Left lung (tissue), 10 donors: ENCODE measurements around the gene PTPN6. TPM values are rescaled to one million over a fixed set of nuclear protein-coding genes. Genes with fewer than 3 reads are reported as not detected.
A peak's percentile ranks its signal among the peaks of the same experiment; 100 is the strongest.

Experiments
- ATAC-seq: fragments of 200-7000 bp; cut with Tn5 transposase; one replicate; pipeline ENCODE4 v1.9.1; 2020; ENCODE audit warnings: moderate library complexity
- DNase-seq, 4 donors: peaks; one replicate each; pipeline ENCODE4 v3.0.0-alpha.2; 2013 to 2020
- H3K27ac ChIP-seq, 2 donors: fragments of 200-600 bp; sonication (generic) in 1 of 2; one replicate each; pipeline versions ENCODE4 v1.5.0 to v1.8.0; 2020 to 2021
- H3K27me3 ChIP-seq, 2 donors: fragments of 200-600 bp; sonication (generic) in 1 of 2; one replicate each; pipeline versions ENCODE4 v1.5.0 to v1.8.0; 2020 to 2021
- H3K36me3 ChIP-seq, 2 donors: fragments of 200-600 bp; sonication (generic) in 1 of 2; one replicate each; pipeline versions ENCODE4 v1.5.0 to v1.8.0; 2020 to 2021
- H3K4me1 ChIP-seq, 2 donors: fragments of 200-600 bp; one replicate each; pipeline ENCODE4 v1.8.0; 2021
- H3K4me3 ChIP-seq, 2 donors: fragments of 200-600 bp; sonication (generic) in 1 of 2; one replicate each; pipeline versions ENCODE4 v1.5.0 to v1.8.0; 2020 to 2021; ENCODE audit warnings: mild to moderate bottlenecking in 1 of 2
- H3K9me3 ChIP-seq, 2 donors: fragments of 200-600 bp; sonication (generic) in 1 of 2; one replicate each; pipeline versions ENCODE4 v1.5.0 to v1.8.0; 2020 to 2021
- intact Hi-C, 2 donors: fragments of 100-400 bp; cut with DNase I; formaldehyde crosslinking; loops; one replicate each; pipeline versions ENCODE4 v1.11.2 to v1.14.2; 2022
- polyA plus RNA-seq, 6 donors: library from polyadenylated mRNA; unstranded; fragments of 120-200 nt; gene quantifications; one replicate each; pipeline ENCODE4 v1.2.1, GENCODE V29; 2013; ENCODE audit not compliant: insufficient read length in 6 of 6
- total RNA-seq, 2 donors: library from RNA; stranded (reverse); fragmentation: NEBNext Ultra II Directional; extraction: Animal tissue kit (Norgen Biotek cat#: 25700); gene quantifications; one replicate each; pipeline ENCODE4 v1.2.1, GENCODE V29; 2021
- TF ChIP-seq, protein P1 (sequence below), 2 donors: fragments of 200-600 bp; sonication (generic) in 1 of 2; IDR thresholded peaks; one replicate each; pipeline versions ENCODE4 v1.5.0 to v1.8.0; 2021; ENCODE audit warnings: antibody characterized with exemption in 2 of 2
- donor health status: DM: no; HTN: yes; CAD: no.
- donor health status: DM: no; HTN: no; CAD: no.

Gene PTPN6
- total and polyA plus RNA-seq, 8 donors: 17.4 to 145 (median 19.6) TPM

DNA sequence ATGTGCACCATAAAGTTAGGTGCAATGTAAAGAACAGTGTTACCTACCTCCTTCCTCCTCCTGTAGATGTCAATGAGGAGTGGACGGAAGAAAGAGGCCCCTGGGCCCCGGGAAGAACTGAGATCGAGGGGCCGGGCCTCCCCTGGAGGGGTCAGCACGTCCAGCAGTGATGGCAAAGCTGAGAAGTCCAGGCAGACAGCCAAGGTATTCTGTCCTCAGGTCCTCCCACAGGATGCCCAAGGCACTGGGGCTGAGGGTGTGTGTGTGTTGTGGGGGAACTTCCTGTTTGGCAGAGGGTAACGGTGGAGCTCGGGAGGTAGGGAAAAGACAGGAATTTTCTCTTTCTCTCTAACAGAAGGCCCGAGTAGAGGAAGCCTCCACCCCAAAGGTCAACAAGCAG is 17.0 kb upstream of the PTPN6 start:
- ATAC-seq (no peak), DNase-seq (peak in 1 of 4 donors; percentile 52)
- intact Hi-C loops: no loop called here
- peaks cover 37 to 88% of the 10 kb centered on the region in 2 donors for H3K4me1 ChIP-seq
- H3K4me3 ChIP-seq: no peak overlapping the region
- H3K27me3 ChIP-seq: peaks cover 0 to under 1% of the 10 kb centered on the region in 2 donors
- H3K9me3 ChIP-seq: no peaks in the 10 kb centered on the region
- peak overlapping the region; percentile 39 to 53 for H3K27ac ChIP-seq
- TF ChIP-seq, protein P1, sequence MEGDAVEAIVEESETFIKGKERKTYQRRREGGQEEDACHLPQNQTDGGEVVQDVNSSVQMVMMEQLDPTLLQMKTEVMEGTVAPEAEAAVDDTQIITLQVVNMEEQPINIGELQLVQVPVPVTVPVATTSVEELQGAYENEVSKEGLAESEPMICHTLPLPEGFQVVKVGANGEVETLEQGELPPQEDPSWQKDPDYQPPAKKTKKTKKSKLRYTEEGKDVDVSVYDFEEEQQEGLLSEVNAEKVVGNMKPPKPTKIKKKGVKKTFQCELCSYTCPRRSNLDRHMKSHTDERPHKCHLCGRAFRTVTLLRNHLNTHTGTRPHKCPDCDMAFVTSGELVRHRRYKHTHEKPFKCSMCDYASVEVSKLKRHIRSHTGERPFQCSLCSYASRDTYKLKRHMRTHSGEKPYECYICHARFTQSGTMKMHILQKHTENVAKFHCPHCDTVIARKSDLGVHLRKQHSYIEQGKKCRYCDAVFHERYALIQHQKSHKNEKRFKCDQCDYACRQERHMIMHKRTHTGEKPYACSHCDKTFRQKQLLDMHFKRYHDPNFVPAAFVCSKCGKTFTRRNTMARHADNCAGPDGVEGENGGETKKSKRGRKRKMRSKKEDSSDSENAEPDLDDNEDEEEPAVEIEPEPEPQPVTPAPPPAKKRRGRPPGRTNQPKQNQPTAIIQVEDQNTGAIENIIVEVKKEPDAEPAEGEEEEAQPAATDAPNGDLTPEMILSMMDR (IDR thresholded peaks at IDR 0.05): no peak
- H3K36me3 ChIP-seq: peaks cover 0 to 45% of the 10 kb centered on the region in 2 donors

- Histone ChIP-seq H3K36me3 (peaks cover 0 to 55% of the 10 kb centered on the region in 2 donors), H3K27ac (peak overlapping the region in 1 of 2 donors; percentile 53), H3K9me3 (no peaks in the 10 kb centered on the region), H3K4me1 (peaks cover 24 to 73% of the 10 kb centered on the region in 2 donors), H3K4me3 (no peak overlapping the region), H3K27me3 (no peaks in the 10 kb centered on the region)
- no peak for ATAC-seq
- intact Hi-C loops: no loop called here
- TF ChIP-seq, protein P1 (IDR thresholded peaks at IDR 0.05): no peak
- DNase-seq: peak in 1 of 4 donors; percentile 28
Measured at GRCh38 chr12:6935371-6936193, 15.6 kb upstream of the PTPN6 start.

- Histone ChIP-seq H3K9me3 (no peaks in the 10 kb centered on the region), H3K4me3 (no peak overlapping the region), H3K27ac (peak overlapping the region in 1 of 2 donors; percentile 94), H3K27me3 (no peaks in the 10 kb centered on the region), H3K4me1 (peaks cover 22 to 67% of the 10 kb centered on the region in 2 donors), H3K36me3 (peaks cover 0 to 61% of the 10 kb centered on the region in 2 donors)
- TF ChIP-seq, protein P1 (IDR thresholded peaks at IDR 0.05): no peak
- DNase-seq: peak in 1 of 4 donors; percentile 51
- no peak for ATAC-seq
- intact Hi-C loops: no loop called here
Measured at GRCh38 chr12:6936194-6936635, 14.9 kb upstream of the PTPN6 start.

GRCh38 chr12:6936636-6937480 is 14.3 kb upstream of the PTPN6 start:
- intact Hi-C loops: no loop called here
- H3K4me1 ChIP-seq: peaks cover 21 to 62% of the 10 kb centered on the region in 2 donors

More at GRCh38 chr12:6936636-6937480, 14.3 kb upstream of the PTPN6 start:
- Histone ChIP-seq H3K4me3 (peak overlapping the region; percentile 56 to 63), H3K9me3 (no peaks in the 10 kb centered on the region), H3K27me3 (no peaks in the 10 kb centered on the region), H3K27ac (peak overlapping the region; percentile 93 to 94), H3K36me3 (peaks cover 0 to 67% of the 10 kb centered on the region in 2 donors)
- TF ChIP-seq, protein P1 (IDR thresholded peaks at IDR 0.05): no peak
- DNase-seq (peak in 2 of 4 donors; percentile 54 to 83), ATAC-seq (peak; percentile 9)
